HUES48 (cell line): ENCODE measurements around the gene MARCHF10.

Source experiments
- H3K27ac ChIP-seq: one replicate; pipeline ENCODE4 v1.7.0; 2013; ENCODE audit warnings: low read depth, low read length, inconsistent platforms
- H3K27me3 ChIP-seq: 2 replicates; pipeline ENCODE4 v1.6.1; 2013; ENCODE audit warnings: mild to moderate bottlenecking, low read length; ENCODE audit not compliant: control insufficient read depth, insufficient read depth
- H3K36me3 ChIP-seq: 2 replicates; pipeline ENCODE4 v1.6.1; 2013; ENCODE audit warnings: low read length; ENCODE audit not compliant: control insufficient read depth, insufficient read depth
- H3K4me1 ChIP-seq: 2 replicates; pipeline ENCODE4 v1.6.1; 2013; ENCODE audit warnings: mild to moderate bottlenecking, low read length; ENCODE audit not compliant: control insufficient read depth, insufficient read depth
- H3K4me3 ChIP-seq: 2 replicates; pipeline ENCODE4 v1.5.1; 2013; ENCODE audit warnings: mild to moderate bottlenecking, low read depth, low read length
- H3K9ac ChIP-seq: 2 replicates; pipeline ENCODE4 v1.6.1; 2013; ENCODE audit warnings: mild to moderate bottlenecking, low read depth, low read length, moderate library complexity
- H3K9me3 ChIP-seq: 2 replicates; pipeline ENCODE4 v1.6.1; 2013; ENCODE audit warnings: low read length; ENCODE audit not compliant: control insufficient read depth, insufficient read depth

Gene MARCHF10

DNA sequence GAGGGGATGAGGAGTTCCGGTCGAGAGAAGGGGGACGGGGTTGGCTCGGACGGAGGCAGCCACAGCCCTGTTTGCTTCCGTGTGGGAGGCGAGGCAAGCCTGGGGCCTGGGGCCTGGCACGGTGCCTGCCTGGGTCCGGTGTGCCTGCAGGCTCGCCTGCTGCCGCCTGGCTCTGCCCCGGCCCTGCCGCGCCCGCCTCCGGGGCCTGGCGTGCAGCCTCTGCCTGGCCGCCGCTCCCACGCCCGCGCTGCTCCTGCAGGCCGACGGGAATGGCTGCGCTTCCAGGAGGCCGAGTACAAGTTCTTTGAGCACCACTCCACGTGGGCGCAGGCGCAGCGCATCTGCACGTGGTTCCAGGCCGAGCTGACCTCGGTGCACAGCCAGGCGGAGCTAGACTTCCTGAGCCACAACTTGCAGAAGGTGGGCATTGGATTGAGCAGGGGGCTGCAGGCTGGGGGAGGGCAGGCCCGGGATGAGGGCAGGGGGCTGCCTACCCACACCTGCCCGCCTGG, 127.5 kb downstream of the MARCHF10 start:
- Histone ChIP-seq H3K9me3 (no peaks in the 10 kb centered on the region), H3K9ac (no peak overlapping the region), H3K36me3 (peaks cover 10% of the 10 kb centered on the region), H3K4me3 (no peak overlapping the region), H3K27ac (no peak overlapping the region), H3K27me3 (no peaks in the 10 kb centered on the region), H3K4me1 (no peaks in the 10 kb centered on the region)

DNA sequence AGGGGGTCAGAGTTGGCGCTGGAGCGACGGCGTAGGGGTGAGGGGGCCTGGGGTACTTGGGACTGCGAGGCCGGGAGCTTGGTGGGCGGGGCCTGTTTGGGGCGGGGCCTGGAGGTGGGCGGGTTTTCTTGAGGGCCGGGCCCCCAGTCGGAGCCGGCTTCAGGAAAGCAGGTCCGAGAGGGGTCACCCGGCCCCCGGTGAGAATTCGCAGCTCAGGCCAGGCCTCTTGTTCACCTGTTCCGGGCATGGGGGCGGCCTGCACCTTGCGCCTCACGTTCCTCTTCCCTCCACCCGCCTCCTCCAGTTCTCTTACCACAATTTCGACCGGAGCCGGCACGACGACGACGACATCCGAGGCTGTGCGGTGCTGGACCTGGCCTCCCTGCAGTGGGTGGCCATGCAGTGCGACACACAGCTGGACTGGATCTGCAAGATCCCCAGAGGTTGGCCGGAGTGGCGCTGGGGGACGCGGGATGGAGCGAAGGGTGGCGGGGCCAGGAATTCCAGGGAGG, 128.2 kb downstream of the MARCHF10 start:
- Histone ChIP-seq H3K4me1 (no peaks in the 10 kb centered on the region), H3K9ac (no peak overlapping the region), H3K36me3 (peaks cover 10% of the 10 kb centered on the region), H3K4me3 (no peak overlapping the region), H3K27ac (no peak overlapping the region), H3K27me3 (no peaks in the 10 kb centered on the region), H3K9me3 (no peaks in the 10 kb centered on the region)

- H3K4me1 ChIP-seq = no peaks in the 10 kb centered on the region
- no peaks in the 10 kb centered on the region for H3K9me3 ChIP-seq
- H3K9ac ChIP-seq = no peak overlapping the region
- no peak overlapping the region for H3K27ac ChIP-seq
- no peak overlapping the region for H3K4me3 ChIP-seq
- H3K27me3 ChIP-seq = no peaks in the 10 kb centered on the region
- H3K36me3 ChIP-seq = peaks cover 6% of the 10 kb centered on the region
These were observed 129.7 kb downstream of the MARCHF10 start for GRCh38 chr17:62678214-62678919.

DNA sequence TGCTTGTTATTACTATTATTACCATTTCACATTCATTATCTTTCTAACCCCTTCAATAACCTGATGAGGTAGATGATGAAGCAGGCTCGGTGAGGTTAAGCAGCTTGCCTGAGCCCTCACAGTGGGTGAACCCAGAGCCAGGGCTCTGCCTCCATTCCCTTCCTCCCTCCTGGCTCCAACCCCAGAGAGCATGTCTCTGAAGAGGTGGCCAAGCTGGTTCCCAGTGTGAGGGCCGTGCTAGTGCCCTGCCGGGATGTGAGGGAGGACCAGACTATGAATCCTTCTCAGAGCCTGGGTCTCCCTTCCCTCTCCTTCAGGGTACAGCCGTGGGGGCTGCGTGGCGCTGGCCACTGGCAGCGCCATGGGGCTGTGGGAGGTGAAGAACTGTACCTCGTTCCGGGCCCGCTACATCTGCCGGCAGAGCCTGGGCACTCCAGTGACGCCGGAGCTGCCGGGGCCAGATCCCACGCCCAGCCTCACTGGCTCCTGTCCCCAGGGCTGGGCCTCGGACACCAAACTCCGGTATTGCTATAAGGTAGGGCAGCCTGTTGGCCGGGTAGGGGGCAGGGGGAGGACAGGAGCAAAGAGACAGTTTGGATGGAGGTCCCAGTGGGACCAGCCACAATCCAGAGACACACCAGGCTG, 131.0 kb downstream of the MARCHF10 start:
- Histone ChIP-seq H3K27ac (no peak overlapping the region), H3K4me3 (no peak overlapping the region), H3K9ac (no peak overlapping the region), H3K9me3 (no peaks in the 10 kb centered on the region), H3K36me3 (peaks cover 3% of the 10 kb centered on the region; the same call in 1 of the 2 replicates), H3K27me3 (no peaks in the 10 kb centered on the region), H3K4me1 (no peaks in the 10 kb centered on the region)

DNA sequence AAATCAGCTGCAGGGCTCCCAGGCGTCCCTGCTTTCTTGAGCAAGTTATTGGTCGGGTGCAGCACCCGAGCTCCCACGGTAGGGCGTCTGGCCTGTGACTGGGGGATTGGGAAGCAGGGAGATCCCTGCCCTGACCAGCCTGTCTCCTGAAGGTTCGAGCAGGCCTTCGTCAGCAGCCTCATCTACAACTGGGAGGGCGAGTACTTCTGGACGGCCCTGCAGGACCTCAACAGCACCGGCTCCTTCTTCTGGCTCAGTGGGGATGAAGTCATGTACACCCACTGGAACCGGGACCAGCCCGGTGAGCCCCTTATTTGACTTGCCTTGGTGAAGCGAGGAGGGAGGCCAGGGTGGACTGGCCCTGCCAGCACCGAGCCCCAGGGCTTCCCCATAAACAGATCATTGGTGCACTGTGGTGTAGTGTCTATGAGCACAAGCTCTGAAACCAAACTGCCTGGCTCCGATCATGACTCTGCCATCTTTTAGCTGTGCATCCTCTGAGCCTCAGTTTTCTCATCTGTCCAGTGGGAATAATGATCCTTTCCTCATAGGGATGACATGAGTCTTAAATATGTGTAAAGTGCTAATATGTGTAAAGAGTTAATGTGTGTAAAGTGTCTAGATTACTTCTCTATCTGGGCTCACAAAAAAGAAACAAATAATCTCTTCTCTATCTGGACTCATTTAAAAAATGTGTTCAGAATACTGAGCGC, 131.7 kb downstream of the MARCHF10 start:
- no peaks in the 10 kb centered on the region for H3K4me1 ChIP-seq
- H3K9ac ChIP-seq = no peak overlapping the region
- no peaks in the 10 kb centered on the region for H3K27me3 ChIP-seq
- H3K27ac ChIP-seq = no peak overlapping the region
- H3K9me3 ChIP-seq = no peaks in the 10 kb centered on the region
- no peaks in the 10 kb centered on the region; the same call in 1 of the 2 replicates for H3K36me3 ChIP-seq
- H3K4me3 ChIP-seq = no peak overlapping the region

GRCh38 chr17:62675701-62676100, 132.4 kb downstream of the MARCHF10 start:
- H3K27me3 ChIP-seq = no peaks in the 10 kb centered on the region
- no peaks in the 10 kb centered on the region; the same call in 1 of the 2 replicates for H3K36me3 ChIP-seq
- H3K4me3 ChIP-seq = no peak overlapping the region
- no peak overlapping the region for H3K9ac ChIP-seq
- H3K4me1 ChIP-seq = no peaks in the 10 kb centered on the region
- no peak overlapping the region for H3K27ac ChIP-seq
- no peaks in the 10 kb centered on the region for H3K9me3 ChIP-seq

GRCh38 chr17:62675260-62675659, 132.9 kb downstream of the MARCHF10 start:
- no peaks in the 10 kb centered on the region for H3K9me3 ChIP-seq
- H3K27me3 ChIP-seq = no peaks in the 10 kb centered on the region
- no peak overlapping the region for H3K27ac ChIP-seq
- no peak overlapping the region for H3K9ac ChIP-seq
- H3K4me1 ChIP-seq = no peaks in the 10 kb centered on the region
- H3K36me3 ChIP-seq = no peaks in the 10 kb centered on the region; the same call in 1 of the 2 replicates
- no peak overlapping the region for H3K4me3 ChIP-seq

DNA sequence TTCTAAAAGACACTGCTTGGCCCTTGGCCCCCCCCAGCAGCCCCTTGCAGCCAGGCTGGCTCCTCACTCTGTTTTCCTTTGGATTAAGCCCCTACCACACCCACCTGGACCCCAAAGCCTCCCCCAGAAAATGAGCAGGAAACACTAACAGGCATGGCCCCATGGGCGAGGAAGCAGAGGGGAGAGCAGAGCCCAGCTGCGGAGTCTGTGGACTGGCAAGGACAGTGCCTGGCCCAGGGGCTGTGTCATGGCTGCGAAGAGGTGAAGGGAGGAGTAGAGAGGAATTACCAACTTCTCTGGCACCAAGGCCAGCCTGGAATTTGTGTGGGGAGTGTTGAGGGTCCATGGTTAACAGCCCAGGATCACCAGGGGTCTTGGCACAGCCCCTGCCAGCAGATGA, 133.3 kb downstream of the MARCHF10 start:
- Histone ChIP-seq H3K4me1 (no peaks in the 10 kb centered on the region), H3K36me3 (no peaks in the 10 kb centered on the region; the same call in 1 of the 2 replicates), H3K27me3 (no peaks in the 10 kb centered on the region), H3K27ac (no peak overlapping the region), H3K9me3 (no peaks in the 10 kb centered on the region), H3K9ac (no peak overlapping the region), H3K4me3 (no peak overlapping the region)

GRCh38 chr17:62674363-62674739, 133.8 kb downstream of the MARCHF10 start:
- H3K9ac ChIP-seq = no peak overlapping the region

DNA sequence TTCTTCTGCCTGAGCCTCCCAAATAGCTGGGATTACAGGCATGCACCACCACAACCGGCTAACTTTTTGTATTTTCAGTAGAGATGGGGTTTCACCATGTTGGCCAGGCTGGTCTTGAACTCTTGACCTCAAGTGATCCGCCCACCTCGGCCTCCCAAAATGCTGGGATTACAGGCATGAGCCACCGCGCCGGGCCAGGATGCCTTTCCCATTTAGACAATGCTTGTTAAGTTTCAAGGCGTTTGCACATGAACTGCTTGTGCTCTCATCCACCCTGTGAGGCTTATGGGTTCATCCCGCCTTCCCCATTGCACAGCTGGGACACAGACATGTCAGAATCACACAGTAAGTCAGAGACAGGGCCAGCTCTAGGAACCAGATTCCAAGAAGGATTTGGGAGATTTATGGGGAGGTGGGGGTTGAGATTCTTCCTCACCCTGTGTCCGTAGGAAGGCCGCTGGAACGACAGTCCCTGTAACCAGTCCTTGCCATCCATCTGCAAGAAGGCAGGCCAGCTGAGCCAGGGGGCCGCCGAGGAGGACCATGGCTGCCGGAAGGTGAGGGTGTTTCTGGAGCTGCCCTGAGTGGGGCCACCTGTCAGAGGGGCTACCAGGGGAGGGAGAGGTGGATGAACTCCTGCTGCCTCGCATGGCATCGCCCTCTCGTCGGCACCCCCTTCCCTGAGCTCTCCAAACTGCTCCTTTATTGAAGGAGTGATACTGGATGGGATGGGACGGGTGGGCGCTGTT, 134.3 kb downstream of the MARCHF10 start:
- no peak overlapping the region for H3K9ac ChIP-seq
- no peaks in the 10 kb centered on the region; the same call in 1 of the 2 replicates for H3K36me3 ChIP-seq
- no peak overlapping the region for H3K27ac ChIP-seq
- H3K4me3 ChIP-seq = no peak overlapping the region
- no peaks in the 10 kb centered on the region for H3K9me3 ChIP-seq
- H3K27me3 ChIP-seq = no peaks in the 10 kb centered on the region
- H3K4me1 ChIP-seq = no peaks in the 10 kb centered on the region

More at GRCh38 chr17:62674363-62674739, 133.8 kb downstream of the MARCHF10 start:
- Histone ChIP-seq H3K4me1 (no peaks in the 10 kb centered on the region), H3K9me3 (no peaks in the 10 kb centered on the region), H3K36me3 (no peaks in the 10 kb centered on the region; the same call in 1 of the 2 replicates), H3K27me3 (no peaks in the 10 kb centered on the region), H3K4me3 (no peak overlapping the region), H3K27ac (no peak overlapping the region)
